ENCODE results near the gene CD248. TPM values are rescaled to one million over a fixed set of nuclear protein-coding genes. Genes with fewer than 3 reads are reported as not detected.

CD248 gene
- total RNA-seq, 1 donor from 2014 or later: 20.7 TPM

- DNase-seq (ENCODE audit: low spot score): no peak
Measured at GRCh38 chr11:66340596-66341501, 24.0 kb upstream of the CD248 start.

GRCh38 chr11:66339686-66340483 lies 23.0 kb upstream of the CD248 start:
- DNase-seq (ENCODE audit: low spot score): no peak

- DNase-seq (ENCODE audit: low spot score): no peak
Measured at GRCh38 chr11:66339162-66339675, 22.4 kb upstream of the CD248 start.

- DNase-seq (ENCODE audit: low spot score): no peak
Measured at GRCh38 chr11:66338276-66339161, 21.7 kb upstream of the CD248 start.

GRCh38 chr11:66337103-66337899 lies 20.5 kb upstream of the CD248 start:
- DNase-seq (ENCODE audit: low spot score): no peak

- DNase-seq (ENCODE audit: low spot score): peak; percentile 86
Measured at GRCh38 chr11:66336234-66337102, 19.6 kb upstream of the CD248 start, which contains the start of gene RIN1. Gene RIN1 (minus strand): TSS chr11:66336434. CDS start chr11:66336402, 32 bp downstream.

- peak; percentile 49 for DNase-seq (ENCODE audit: low spot score)
Measured at GRCh38 chr11:66335531-66336233, 18.8 kb upstream of the CD248 start.

GRCh38 chr11:66334605-66335442 lies 18.0 kb upstream of the CD248 start:
- no peak for DNase-seq (ENCODE audit: low spot score)

- DNase-seq (ENCODE audit: low spot score): no peak
Measured at GRCh38 chr11:66333896-66334604, 17.2 kb upstream of the CD248 start.

GRCh38 chr11:66333220-66333877 lies 16.5 kb upstream of the CD248 start:
- DNase-seq (ENCODE audit: low spot score): no peak

- DNase-seq (ENCODE audit: low spot score): no peak
Measured at GRCh38 chr11:66332371-66333219, 15.8 kb upstream of the CD248 start.

GRCh38 chr11:66331542-66332370 lies 14.9 kb upstream of the CD248 start:
- no peak for DNase-seq (ENCODE audit: low spot score)

GRCh38 chr11:66330931-66331330 lies 14.1 kb upstream of the CD248 start:
- no peak for DNase-seq (ENCODE audit: low spot score)

GRCh38 chr11:66329165-66329673 lies 12.4 kb upstream of the CD248 start:
- DNase-seq (ENCODE audit: low spot score): no peak
